ENCODE data around the gene KCNAB1. TPM values are rescaled to one million over a fixed set of nuclear protein-coding genes. Genes with fewer than 3 reads are reported as not detected.
"Not testable (repeated sequence)": the region's sequence is repeated elsewhere in the genome, so short reads cannot be mapped to it uniquely, and the experiment has no call there.

Gene KCNAB1
- polyA plus RNA-seq = 1 to 10 TPM in 2 of 4 donors, not detected in 2; 1.0 to 3.9 TPM
- long read RNA-seq, donor 1 = 0 reads
- long read RNA-seq, donor 2 = 0 reads
- long read RNA-seq, donor 3 = 0 reads
- long read RNA-seq, donor 4 = 0 reads
- long read RNA-seq, donor 5 = 0 reads
- long read RNA-seq, donor 6 = 0 reads
- long read RNA-seq, donor 7 = 0 reads
- long read RNA-seq, donor 8 = 0 reads
- long read RNA-seq, donor 9 = 0 reads
- long read RNA-seq, donor 10, full-length matches to known transcripts = 1 of 1 reads
- long read RNA-seq, donor 10, partial matches to known transcripts = 0 of 1 reads
- long read RNA-seq, donor 10, other reads (novel, unspliced or antisense) = 0 of 1 reads

DNA sequence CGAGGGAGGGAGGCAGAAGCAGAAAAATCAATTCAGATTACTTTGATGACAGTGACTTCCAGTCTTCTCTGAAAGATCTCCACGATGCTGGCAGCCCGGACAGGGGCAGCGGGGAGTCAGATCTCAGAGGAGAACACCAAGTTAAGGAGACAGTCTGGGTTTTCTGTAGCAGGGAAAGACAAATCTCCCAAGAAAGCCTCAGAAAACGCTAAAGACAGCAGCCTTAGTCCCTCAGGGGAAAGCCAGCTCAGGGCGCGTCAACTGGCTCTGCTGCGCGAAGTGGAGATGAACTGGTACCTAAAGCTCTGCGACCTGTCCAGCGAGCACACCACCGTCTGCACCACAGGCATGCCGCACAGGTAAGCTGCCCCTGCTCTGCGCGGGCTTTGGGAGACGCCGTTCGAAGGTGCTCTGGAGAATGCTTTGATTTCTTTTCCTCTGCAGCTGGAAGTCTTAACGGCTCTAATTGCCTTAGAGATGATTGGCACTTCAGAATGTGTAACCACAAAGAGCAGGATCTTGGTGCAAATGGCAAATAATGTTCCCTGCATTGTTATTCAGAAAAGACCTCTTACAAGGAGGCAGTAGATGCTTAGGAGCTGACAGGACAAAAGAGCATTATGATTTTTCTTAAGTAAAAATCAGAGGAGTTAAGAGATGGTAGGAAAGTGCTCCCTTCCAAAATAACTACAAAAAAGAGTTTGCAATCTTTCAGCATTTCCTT lies at the start of gene KCNAB1:
Gene KCNAB1, plus strand, starts transcription at position 51 of the 724 bp plus-strand sequence.
- WGBS, 3 donors = 35 to 50% (median 40%) methylated on average over 19 of the region's 19 CpGs
- no peak for FAIRE-seq
- DNase-seq = no peak

DNA sequence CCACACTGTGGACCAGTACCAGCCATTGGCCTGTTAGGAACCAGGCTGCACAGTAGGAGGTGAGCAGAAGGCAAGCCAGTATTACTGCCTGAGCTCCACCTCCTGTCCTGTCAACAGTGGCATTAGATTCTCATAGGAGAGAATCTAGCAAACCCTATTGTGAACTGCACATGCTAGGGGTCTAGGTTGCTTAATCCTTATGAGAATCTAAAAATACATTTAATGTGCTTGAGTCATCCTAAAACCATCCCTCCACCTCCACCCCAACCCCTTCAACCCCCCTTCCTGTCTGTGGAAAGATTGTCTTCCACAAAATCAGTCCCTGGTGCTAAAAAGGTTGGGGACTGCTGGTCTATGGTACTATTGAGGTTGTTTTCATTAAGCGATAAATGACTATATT lies 49.3 kb upstream of the KCNAB1 start:
- H3K9me3 ChIP-seq (ENCODE audit: control insufficient read depth in 2 of 2, insufficient read depth in 1 of 2, low read depth in 1 of 2, low read length in 1 of 2) = no peaks in the 10 kb centered on the region
- H3K4me3 ChIP-seq (ENCODE audit: low read depth in 1 of 3, low read length in 3 of 3) = no peak overlapping the region
- FAIRE-seq (no peak), DNase-seq (no peak)
- WGBS, 3 donors = 96 to 97% (median 96%) methylated on average over 1 of the region's 1 CpG
- H3K36me3 ChIP-seq (ENCODE audit: control insufficient read depth in 3 of 3, insufficient read depth in 2 of 3, low read depth in 1 of 3, low read length in 3 of 3) = no peaks in the 10 kb centered on the region
- H3K27me3 ChIP-seq (ENCODE audit: control insufficient read depth in 3 of 3, insufficient read depth in 3 of 3, low read length in 3 of 3) = peaks cover 0 to 4% (median 0%) of the 10 kb centered on the region in 3 donors
- H3K27ac ChIP-seq (ENCODE audit: low read depth in 1 of 3, low read length in 2 of 3) = no peak overlapping the region
- H3K4me1 ChIP-seq (ENCODE audit: control insufficient read depth in 3 of 3, insufficient read depth in 2 of 3, low read depth in 1 of 3, low read length in 2 of 3) = no peaks in the 10 kb centered on the region

More for the DNA sequence above, at the start of gene KCNAB1:
- Histone ChIP-seq H3K4me3 (ENCODE audit: low read depth in 1 of 3, low read length in 3 of 3) (no peak within 1 kb of the TSS), H3K36me3 (ENCODE audit: control insufficient read depth in 3 of 3, insufficient read depth in 2 of 3, low read depth in 1 of 3, low read length in 3 of 3) (no peaks in the 10 kb centered on the region), H3K27ac (ENCODE audit: low read depth in 1 of 3, low read length in 2 of 3) (no peak within 1 kb of the TSS), H3K9me3 (ENCODE audit: control insufficient read depth in 2 of 2, insufficient read depth in 1 of 2, low read depth in 1 of 2, low read length in 1 of 2) (no peaks in the 10 kb centered on the region), H3K4me1 (ENCODE audit: control insufficient read depth in 3 of 3, insufficient read depth in 2 of 3, low read depth in 1 of 3, low read length in 2 of 3) (no peaks in the 10 kb centered on the region), H3K27me3 (ENCODE audit: control insufficient read depth in 3 of 3, insufficient read depth in 3 of 3, low read length in 3 of 3) (peaks cover 0 to 11% (median 0%) of the 10 kb centered on the region in 3 donors)

DNA sequence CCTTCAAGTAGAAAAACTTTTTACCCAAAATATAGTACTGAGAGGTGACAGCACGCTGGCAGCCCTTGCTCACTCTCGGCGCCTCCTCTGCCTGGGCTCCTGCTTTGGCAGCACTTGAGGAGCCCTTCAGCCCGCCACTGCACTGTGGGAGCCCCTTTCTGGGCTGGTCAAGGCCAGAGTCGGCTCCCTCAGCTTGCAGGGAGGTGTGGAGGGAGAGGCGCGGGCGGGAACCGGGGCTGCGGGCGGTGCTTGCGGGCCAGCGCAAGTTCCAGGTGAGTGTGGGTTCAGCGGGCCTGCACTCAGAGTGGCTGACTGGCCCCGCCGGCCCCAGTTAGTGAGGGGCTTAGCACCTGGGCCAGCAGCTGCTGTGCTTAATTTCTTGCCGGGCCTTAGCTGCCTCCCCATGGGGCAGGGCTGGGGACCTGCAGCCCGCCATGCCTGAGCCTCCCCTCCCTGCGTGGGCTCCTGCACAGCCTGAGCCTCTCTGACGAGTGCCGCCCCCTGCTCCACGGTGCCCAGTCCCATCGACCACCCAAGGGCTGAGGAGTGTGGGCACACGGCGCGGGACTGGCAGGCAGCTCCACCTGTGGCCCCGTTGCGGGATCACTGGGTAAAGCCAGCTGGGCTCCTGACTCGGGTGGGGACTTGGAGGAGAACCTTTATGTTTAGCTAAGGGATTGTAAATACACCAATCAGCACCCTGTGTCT lies 47.3 kb upstream of the KCNAB1 start:
- not testable (repeated sequence) for H3K4me1 ChIP-seq (ENCODE audit: control insufficient read depth in 3 of 3, insufficient read depth in 2 of 3, low read depth in 1 of 3, low read length in 2 of 3); FAIRE-seq; DNase-seq; H3K4me3 ChIP-seq (ENCODE audit: low read depth in 1 of 3, low read length in 3 of 3); H3K9me3 ChIP-seq (ENCODE audit: control insufficient read depth in 2 of 2, insufficient read depth in 1 of 2, low read depth in 1 of 2, low read length in 1 of 2); H3K27ac ChIP-seq (ENCODE audit: low read depth in 1 of 3, low read length in 2 of 3); H3K36me3 ChIP-seq (ENCODE audit: control insufficient read depth in 3 of 3, insufficient read depth in 2 of 3, low read depth in 1 of 3, low read length in 3 of 3); H3K27me3 ChIP-seq (ENCODE audit: control insufficient read depth in 3 of 3, insufficient read depth in 3 of 3, low read length in 3 of 3)
- WGBS, 3 donors = 87 to 95% (median 93%) methylated on average over 29 of the region's 29 CpGs

DNA sequence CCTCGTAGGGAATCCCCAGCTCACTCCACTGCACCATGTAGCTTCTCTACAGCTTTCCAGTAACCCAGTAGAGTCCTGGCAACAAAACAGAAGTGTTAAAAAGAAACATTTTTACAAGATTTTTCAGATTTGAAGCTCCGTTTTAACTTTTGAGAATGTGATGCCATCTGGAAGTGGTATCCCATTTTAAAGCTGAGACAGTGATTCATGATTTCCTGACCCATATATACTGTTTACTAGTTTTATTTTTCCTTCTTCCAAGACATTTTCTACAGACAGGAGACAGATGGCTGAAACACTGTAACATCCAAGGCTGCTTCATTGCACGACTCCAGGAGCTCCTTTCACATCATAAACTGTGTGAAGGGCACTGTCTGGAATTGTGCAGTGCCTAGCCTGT lies 30.3 kb upstream of the KCNAB1 start:
- FAIRE-seq = no peak

DNA sequence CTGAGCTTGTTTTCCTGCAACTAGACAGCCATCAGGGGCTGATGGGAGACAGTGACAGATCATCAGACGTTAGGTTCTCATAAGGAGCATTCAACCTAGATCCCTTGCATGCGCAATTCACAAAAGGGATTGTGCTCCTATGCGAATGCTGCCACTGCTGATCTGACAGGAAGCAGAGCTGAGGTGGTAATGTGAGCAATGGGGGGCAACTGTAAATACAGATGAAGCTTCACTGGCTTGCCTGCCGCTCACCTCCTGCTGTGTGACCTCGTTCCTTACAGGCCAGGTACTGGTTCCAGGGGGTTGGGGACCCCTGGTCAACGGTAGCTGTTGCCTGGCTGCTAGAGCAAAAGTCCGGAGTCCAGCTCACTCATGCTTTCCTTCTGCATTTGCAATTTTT lies 26.4 kb upstream of the KCNAB1 start:
- H3K27me3 ChIP-seq (ENCODE audit: control insufficient read depth in 3 of 3, insufficient read depth in 3 of 3, low read length in 3 of 3) = peaks cover 0 to 2% (median 2%) of the 10 kb centered on the region in 3 donors
- 47 to 51% (median 48%) methylated on average over 7 of the region's 7 CpGs for WGBS, 3 donors
- no peak overlapping the region for H3K27ac ChIP-seq (ENCODE audit: low read depth in 1 of 3, low read length in 2 of 3)
- peak in 1 of 2 donors; percentile 2 for DNase-seq
- H3K9me3 ChIP-seq (ENCODE audit: control insufficient read depth in 2 of 2, insufficient read depth in 1 of 2, low read depth in 1 of 2, low read length in 1 of 2) = no peaks in the 10 kb centered on the region
- H3K4me3 ChIP-seq (ENCODE audit: low read depth in 1 of 3, low read length in 3 of 3) = no peak overlapping the region
- no peak for FAIRE-seq
- no peaks in the 10 kb centered on the region for H3K4me1 ChIP-seq (ENCODE audit: control insufficient read depth in 3 of 3, insufficient read depth in 2 of 3, low read depth in 1 of 3, low read length in 2 of 3)
- no peaks in the 10 kb centered on the region for H3K36me3 ChIP-seq (ENCODE audit: control insufficient read depth in 3 of 3, insufficient read depth in 2 of 3, low read depth in 1 of 3, low read length in 3 of 3)

More for the DNA sequence above, 30.3 kb upstream of the KCNAB1 start:
- no peak for DNase-seq
- H3K27ac ChIP-seq (ENCODE audit: low read depth in 1 of 3, low read length in 2 of 3) = no peak overlapping the region
- no peaks in the 10 kb centered on the region for H3K9me3 ChIP-seq (ENCODE audit: control insufficient read depth in 2 of 2, insufficient read depth in 1 of 2, low read depth in 1 of 2, low read length in 1 of 2)
- H3K4me3 ChIP-seq (ENCODE audit: low read depth in 1 of 3, low read length in 3 of 3) = no peak overlapping the region
- WGBS, 3 donors = 50 to 65% (median 55%) methylated on average over 3 of the region's 3 CpGs
- peaks cover 0 to 2% (median 0%) of the 10 kb centered on the region in 3 donors for H3K27me3 ChIP-seq (ENCODE audit: control insufficient read depth in 3 of 3, insufficient read depth in 3 of 3, low read length in 3 of 3)
- no peaks in the 10 kb centered on the region for H3K4me1 ChIP-seq (ENCODE audit: control insufficient read depth in 3 of 3, insufficient read depth in 2 of 3, low read depth in 1 of 3, low read length in 2 of 3)
- H3K36me3 ChIP-seq (ENCODE audit: control insufficient read depth in 3 of 3, insufficient read depth in 2 of 3, low read depth in 1 of 3, low read length in 3 of 3) = no peaks in the 10 kb centered on the region

DNA sequence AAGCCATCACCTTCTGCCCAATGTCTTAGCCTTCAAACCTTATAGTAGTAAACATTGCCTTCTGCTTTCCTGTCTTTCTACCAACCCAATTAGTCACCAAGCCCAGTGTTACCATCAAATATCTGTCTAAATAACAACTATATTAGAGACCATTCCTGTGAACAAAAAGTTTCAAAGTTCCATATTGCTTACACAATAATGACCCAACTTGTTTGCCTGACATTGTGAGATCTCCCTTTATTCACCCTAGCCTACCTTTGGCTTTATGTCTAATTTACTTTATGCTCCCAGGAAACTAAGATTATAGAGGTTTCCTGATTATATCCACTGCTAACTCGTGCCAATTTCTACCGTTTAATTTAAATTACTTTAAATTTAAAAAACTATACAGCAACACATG lies 26.0 kb upstream of the KCNAB1 start:
- FAIRE-seq = no peak

DNA sequence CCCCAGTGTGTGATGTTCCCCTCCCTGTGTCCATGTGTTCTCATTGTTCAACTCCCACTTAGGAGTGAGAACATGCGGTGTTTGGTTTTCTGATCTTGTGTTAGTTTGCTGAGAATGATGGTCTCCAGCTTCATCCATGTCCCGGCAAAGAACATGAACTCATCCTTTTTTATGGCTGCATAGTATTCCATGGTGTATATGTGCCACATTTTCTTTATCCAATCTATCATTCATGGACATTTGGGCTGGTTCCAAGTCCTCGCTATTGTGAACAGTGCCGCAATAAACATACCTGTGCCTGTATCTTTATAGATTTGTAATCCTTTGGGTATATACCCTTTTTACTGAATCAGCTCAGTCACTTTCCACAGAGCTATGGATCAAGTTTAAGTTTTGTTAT lies 24.7 kb upstream of the KCNAB1 start:
- H3K36me3 ChIP-seq (ENCODE audit: control insufficient read depth in 3 of 3, insufficient read depth in 2 of 3, low read depth in 1 of 3, low read length in 3 of 3); H3K27ac ChIP-seq (ENCODE audit: low read depth in 1 of 3, low read length in 2 of 3); H3K4me3 ChIP-seq (ENCODE audit: low read depth in 1 of 3, low read length in 3 of 3); DNase-seq; H3K4me1 ChIP-seq (ENCODE audit: control insufficient read depth in 3 of 3, insufficient read depth in 2 of 3, low read depth in 1 of 3, low read length in 2 of 3); H3K27me3 ChIP-seq (ENCODE audit: control insufficient read depth in 3 of 3, insufficient read depth in 3 of 3, low read length in 3 of 3); FAIRE-seq; H3K9me3 ChIP-seq (ENCODE audit: control insufficient read depth in 2 of 2, insufficient read depth in 1 of 2, low read depth in 1 of 2, low read length in 1 of 2): not testable (repeated sequence)
- 92 to 99% (median 93%) methylated on average over 4 of the region's 4 CpGs for WGBS, 3 donors

More for the DNA sequence above, 26.0 kb upstream of the KCNAB1 start:
- no peak overlapping the region for H3K4me3 ChIP-seq (ENCODE audit: low read depth in 1 of 3, low read length in 3 of 3)
- H3K9me3 ChIP-seq (ENCODE audit: control insufficient read depth in 2 of 2, insufficient read depth in 1 of 2, low read depth in 1 of 2, low read length in 1 of 2) = no peaks in the 10 kb centered on the region
- H3K4me1 ChIP-seq (ENCODE audit: control insufficient read depth in 3 of 3, insufficient read depth in 2 of 3, low read depth in 1 of 3, low read length in 2 of 3) = no peaks in the 10 kb centered on the region
- no peaks in the 10 kb centered on the region for H3K36me3 ChIP-seq (ENCODE audit: control insufficient read depth in 3 of 3, insufficient read depth in 2 of 3, low read depth in 1 of 3, low read length in 3 of 3)
- DNase-seq = no peak
- no peak overlapping the region for H3K27ac ChIP-seq (ENCODE audit: low read depth in 1 of 3, low read length in 2 of 3)
- peaks cover 0 to 2% (median 2%) of the 10 kb centered on the region in 3 donors for H3K27me3 ChIP-seq (ENCODE audit: control insufficient read depth in 3 of 3, insufficient read depth in 3 of 3, low read length in 3 of 3)
- WGBS, 3 donors = 73 to 82% (median 75%) methylated on average over 2 of the region's 2 CpGs

DNA sequence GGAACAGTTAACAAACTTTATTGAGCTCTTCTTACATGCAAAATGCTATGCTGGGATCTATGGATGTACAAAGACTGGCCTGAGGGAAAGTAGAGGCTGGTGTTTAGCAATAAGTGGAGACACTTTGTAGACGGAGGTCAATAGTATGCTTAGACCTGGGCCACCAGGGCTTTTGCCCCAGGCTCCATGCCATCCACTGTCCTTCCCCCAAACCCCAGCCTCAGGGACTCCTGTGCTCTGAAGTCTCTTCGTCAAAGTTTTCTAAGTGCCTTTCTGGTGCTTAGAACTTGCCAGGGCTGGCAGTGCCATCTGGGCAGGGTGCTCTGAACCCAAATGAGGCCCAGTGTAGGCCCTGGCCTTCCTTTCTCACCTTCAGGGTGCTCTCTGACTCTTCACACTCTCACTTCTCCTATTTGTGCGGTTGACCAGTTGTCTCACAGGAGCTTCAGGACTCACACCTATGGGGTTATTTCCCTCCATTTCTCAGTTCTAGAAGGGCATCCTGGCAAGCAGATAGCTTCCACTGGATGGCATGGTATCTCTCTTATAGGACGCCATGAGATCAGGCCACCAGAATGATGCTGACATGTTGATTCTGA lies 21.8 kb upstream of the KCNAB1 start:
- no peak for FAIRE-seq
- Histone ChIP-seq H3K27me3 (ENCODE audit: control insufficient read depth in 3 of 3, insufficient read depth in 3 of 3, low read length in 3 of 3) (peaks cover 0 to 2% (median 2%) of the 10 kb centered on the region in 3 donors), H3K36me3 (ENCODE audit: control insufficient read depth in 3 of 3, insufficient read depth in 2 of 3, low read depth in 1 of 3, low read length in 3 of 3) (no peaks in the 10 kb centered on the region), H3K4me3 (ENCODE audit: low read depth in 1 of 3, low read length in 3 of 3) (no peak overlapping the region), H3K9me3 (ENCODE audit: control insufficient read depth in 2 of 2, insufficient read depth in 1 of 2, low read depth in 1 of 2, low read length in 1 of 2) (no peaks in the 10 kb centered on the region), H3K4me1 (ENCODE audit: control insufficient read depth in 3 of 3, insufficient read depth in 2 of 3, low read depth in 1 of 3, low read length in 2 of 3) (no peaks in the 10 kb centered on the region), H3K27ac (ENCODE audit: low read depth in 1 of 3, low read length in 2 of 3) (no peak overlapping the region)
- DNase-seq = no peak
- 88 to 91% (median 89%) methylated on average over 4 of the region's 4 CpGs for WGBS, 3 donors
